A549 (cell line): ENCODE data around the gene TNFAIP3. TPM values are rescaled to one million over a fixed set of nuclear protein-coding genes. Genes with fewer than 3 reads are reported as not detected.

Experiments used
- ATAC-seq, 2 experiments: fragments of 200-7000 bp in 1 of 2; fragments of >200 bp in 1 of 2; cut with Nextera tagmentation in 1 of 2; cut with Tn5 transposase in 1 of 2; 3 replicates each; pipeline versions ENCODE4 v1.8.0 to v1.9.1; 2018 to 2020; ENCODE audit warnings: mild to moderate bottlenecking in 1 of 2, moderate library complexity in 1 of 2
- CTCF ChIA-PET: fragments of 300-600 bp; sonication (Branson Sonifier 250); formaldehyde crosslinking; extraction: SDS; loops from one replicate; lab custom pipeline; 2021; ENCODE audit warnings: antibody characterized with exemption, inconsistent platforms; lab: Yijun Ruan, JAX
- POLR2A ChIA-PET: fragments of 350-600 bp; formaldehyde crosslinking; extraction: SDS; loops from one replicate; lab custom pipeline; 2021; ENCODE audit warnings: antibody characterized with exemption, inconsistent platforms; lab: Yijun Ruan, JAX
- DNase-seq, 2 experiments: peaks; one replicate each; pipeline versions ENCODE4 v3.0.0 to v3.0.0-alpha.2; 2011 to 2016; ENCODE audit warnings: low read depth in 1 of 2, low spot score in 1 of 2
- FAIRE-seq: peaks from 2 replicates; lab custom pipeline; 2011; peaks lifted over from hg19 to GRCh38; lab: Jason Lieb, UNC
- H3K27ac ChIP-seq, 2 experiments: fragments of >200 bp; sonication (Bioruptor Twin); formaldehyde crosslinking; 3 replicates each; pipeline ENCODE4 v1.5.1; 2016 to 2017
- H3K4me1 ChIP-seq: fragments of >200 bp; sonication (Bioruptor Twin); formaldehyde crosslinking; 3 replicates; pipeline ENCODE4 v1.6.1; 2016
- H3K4me2 ChIP-seq: fragments of >200 bp; sonication (Bioruptor Twin); formaldehyde crosslinking; 3 replicates; pipeline ENCODE4 v1.6.1; 2016
- H3K4me3 ChIP-seq: fragments of >200 bp; sonication (Bioruptor Twin); formaldehyde crosslinking; 3 replicates; pipeline ENCODE4 v1.5.1; 2016
- H3K9me3 ChIP-seq: fragments of >200 bp; sonication (Bioruptor Twin); formaldehyde crosslinking; 3 replicates; pipeline ENCODE4 v1.6.1; 2016
- CBX8 ChIP-seq: fragments of 200-600 bp; sonication (generic); IDR thresholded peaks from 2 replicates; pipeline ENCODE4 v1.6.1; 2016
- CHD4 ChIP-seq: fragments of 200-600 bp; sonication (generic); IDR thresholded peaks from 2 replicates; pipeline ENCODE4 v1.6.1; 2016; ENCODE audit warnings: antibody characterized with exemption, mild to moderate bottlenecking, borderline replicate concordance
- EP300 ChIP-seq, 2 experiments: fragments of >200 bp; sonication (Bioruptor Twin); formaldehyde crosslinking; IDR thresholded peaks; 2 replicates in 1 of 2; 3 replicates in 1 of 2; pipeline ENCODE4 v1.6.1; 2016 to 2017
- FOXS1 ChIP-seq: fragments of 250-450 bp; sonication (Bioruptor Pico); IDR thresholded peaks from 2 replicates; pipeline ENCODE4 v1.5.0; 2020; ENCODE audit warnings: mild to moderate bottlenecking, moderate library complexity
- GATA3 ChIP-seq: IDR thresholded peaks from 2 replicates; pipeline ENCODE4 v1.6.1; 2012; ENCODE audit warnings: borderline replicate concordance
- HDAC2 ChIP-seq: fragments of 200-600 bp; sonication (generic); IDR thresholded peaks from 2 replicates; pipeline ENCODE4 v1.6.1; 2016
- HEYL ChIP-seq: fragments of 250-450 bp; sonication (Bioruptor Pico); IDR thresholded peaks from 2 replicates; pipeline ENCODE4 v1.8.0; 2021; ENCODE audit warnings: mild to moderate bottlenecking, moderate library complexity
- HOXA7 ChIP-seq: fragments of 250-450 bp; sonication (Bioruptor Pico); IDR thresholded peaks from 2 replicates; pipeline ENCODE4 v1.5.0; 2020; ENCODE audit warnings: mild to moderate bottlenecking, moderate library complexity
- HOXB13 ChIP-seq: fragments of 250-450 bp; sonication (Bioruptor Pico); IDR thresholded peaks from 2 replicates; pipeline ENCODE4 v1.5.0; 2020; ENCODE audit warnings: low read depth, mild to moderate bottlenecking, moderate library complexity
- JUN ChIP-seq, 2 experiments: fragments of >200 bp; sonication (Bioruptor Twin); formaldehyde crosslinking; IDR thresholded peaks; 2 replicates in 1 of 2; 3 replicates in 1 of 2; pipeline ENCODE4 v1.6.1; 2016 to 2017
- JUNB ChIP-seq: fragments of >200 bp; sonication (Bioruptor Twin); formaldehyde crosslinking; IDR thresholded peaks from 2 replicates; pipeline ENCODE4 v1.6.1; 2016
- KDM1A ChIP-seq: fragments of 200-600 bp; sonication (generic); IDR thresholded peaks from 2 replicates; pipeline ENCODE4 v1.6.1; 2016; ENCODE audit warnings: low read depth, mild to moderate bottlenecking
- KDM5A ChIP-seq: fragments of 200-600 bp; sonication (generic); IDR thresholded peaks from 2 replicates; pipeline ENCODE4 v1.6.1; 2016; ENCODE audit warnings: antibody characterized with exemption, mild to moderate bottlenecking
- MYC ChIP-seq: IDR thresholded peaks from 2 replicates; pipeline ENCODE4 v1.6.1; 2012; ENCODE audit warnings: mild to moderate bottlenecking, inconsistent platforms, low read length, improper control_type of control experiment, borderline replicate concordance
- NFE2L2 ChIP-seq: fragments of 150-350 bp; conservative IDR thresholded peaks from 2 replicates; pipeline ENCODE4 v1.6.1; 2014; ENCODE audit warnings: low read length
- NPAS2 ChIP-seq: fragments of 250-450 bp; sonication (Bioruptor Pico); IDR thresholded peaks from 2 replicates; pipeline ENCODE4 v1.8.0; 2022; ENCODE audit warnings: mild to moderate bottlenecking, moderate library complexity, borderline replicate concordance
- PHF8 ChIP-seq: fragments of 200-600 bp; sonication (generic); IDR thresholded peaks from 2 replicates; pipeline ENCODE4 v1.6.1; 2016; ENCODE audit warnings: low read depth, mild to moderate bottlenecking, antibody characterized with exemption, moderate library complexity, borderline replicate concordance
- RFX5 ChIP-seq: fragments of 450-650 bp; IDR thresholded peaks from 2 replicates; pipeline ENCODE4 v1.7.1; 2014; ENCODE audit warnings: antibody characterized with exemption, mild to moderate bottlenecking, moderate library complexity
- SMC3 ChIP-seq: fragments of >200 bp; sonication (Bioruptor Twin); formaldehyde crosslinking; IDR thresholded peaks from 3 replicates; pipeline ENCODE4 v1.6.1; 2018; ENCODE audit warnings: inconsistent platforms
- SREBF2 ChIP-seq: fragments of 450-650 bp; IDR thresholded peaks from 2 replicates; pipeline ENCODE4 v1.6.1; 2014; ENCODE audit warnings: mild to moderate bottlenecking, moderate library complexity
- TP53 ChIP-seq: fragments of 250-450 bp; sonication (Bioruptor Pico); IDR thresholded peaks from 2 replicates; pipeline ENCODE4 v1.5.0; 2021; ENCODE audit warnings: mild to moderate bottlenecking, moderate library complexity
- ZFP36 ChIP-seq: fragments of 450-650 bp; IDR thresholded peaks from 2 replicates; pipeline ENCODE4 v1.6.1; 2014; ENCODE audit warnings: borderline replicate concordance; ENCODE audit not compliant: partially characterized antibody
- ZNF302 ChIP-seq: fragments of 250-450 bp; sonication (Bioruptor Pico); IDR thresholded peaks from 2 replicates; pipeline ENCODE4 v1.9.0; 2021; ENCODE audit warnings: inconsistent platforms, mild to moderate bottlenecking, moderate library complexity
- WGBS: methylation state at CpG from one replicate; pipeline ENCODE4 v1.1.6; 2017; ENCODE audit errors: missing lambda C conversion rate; 5-methylcytosine and 5-hydroxymethylcytosine counted together
- polyA plus RNA-seq, 4 experiments: library from polyadenylated mRNA; depleted of rRNA in 3 of 4; stranded (reverse); fragments of >200 nt; fragmentation: RNase III in 1 of 4; extraction: RNeasy Plus Mini Kit Qiagen cat#74134 plus additional on column Dnase treatment in 1 of 4; gene quantifications; 2 replicates in 3 of 4; 3 replicates in 1 of 4; pipeline ENCODE4 v1.2.3, GENCODE V29; 2011 to 2017
- TF ChIP-seq, protein P1 (sequence below): IDR thresholded peaks from 2 replicates; pipeline ENCODE4 v1.6.1; 2012
- TF ChIP-seq, protein P2 (sequence below): fragments of 450-650 bp; IDR thresholded peaks from 2 replicates; pipeline ENCODE4 v1.6.1; 2014; ENCODE audit warnings: antibody characterized with exemption
- TF ChIP-seq, protein P3 (sequence below): fragments of 200-600 bp; sonication (generic); IDR thresholded peaks from 2 replicates; pipeline ENCODE4 v1.6.1; 2016; ENCODE audit warnings: antibody characterized with exemption, mild to moderate bottlenecking, moderate library complexity
- TF ChIP-seq, protein P4 (sequence below): fragments of 150-350 bp; IDR thresholded peaks from 2 replicates; pipeline ENCODE4 v1.6.1; 2014; ENCODE audit warnings: low read depth, mild to moderate bottlenecking, low read length
- TF ChIP-seq, protein P5 (sequence below): fragments of >200 bp; sonication (Bioruptor Twin); formaldehyde crosslinking; IDR thresholded peaks from 2 replicates; pipeline ENCODE4 v1.6.1; 2016

TNFAIP3 gene
- polyA plus RNA-seq, 2 of the 4 experiments (the other 2 are of a cell fraction): 2.7 to 8.5 TPM

DNA sequence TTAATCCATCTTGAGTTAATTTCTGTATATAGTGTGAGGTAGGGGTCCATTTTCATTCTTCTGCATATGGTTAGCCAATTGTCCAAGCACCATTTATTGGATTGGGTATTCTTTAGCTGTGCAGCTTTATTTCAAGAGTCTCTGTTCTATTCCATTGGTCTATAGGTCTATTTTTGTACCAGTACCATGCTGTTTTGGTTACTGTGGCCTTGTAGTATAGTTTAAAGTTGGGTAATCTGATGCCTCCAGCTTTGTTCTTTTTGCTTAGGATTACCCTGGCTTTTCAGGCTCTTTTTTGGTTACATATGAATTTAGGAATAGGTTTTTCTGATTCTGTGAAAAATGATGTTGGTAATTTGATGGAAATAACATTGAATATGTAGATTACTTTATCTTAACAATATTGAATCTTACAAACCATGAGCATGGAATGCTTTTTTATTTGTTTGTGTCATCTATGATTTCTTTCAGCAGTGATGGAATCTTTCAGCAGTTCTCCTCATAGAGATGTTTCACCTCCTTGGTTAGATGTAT is 47.0 kb downstream of the TNFAIP3 start (continued):
- TF ChIP-seq SREBF2 (no peak), EP300 (IDR thresholded peaks at IDR 0.05) (no peak), HDAC2 (no peak), JUN (IDR thresholded peaks at IDR 0.05) (no peak), JUNB (no peak), GATA3 (no peak), ZNF302 (CRISPR knock-in tag) (no peak)

DNA sequence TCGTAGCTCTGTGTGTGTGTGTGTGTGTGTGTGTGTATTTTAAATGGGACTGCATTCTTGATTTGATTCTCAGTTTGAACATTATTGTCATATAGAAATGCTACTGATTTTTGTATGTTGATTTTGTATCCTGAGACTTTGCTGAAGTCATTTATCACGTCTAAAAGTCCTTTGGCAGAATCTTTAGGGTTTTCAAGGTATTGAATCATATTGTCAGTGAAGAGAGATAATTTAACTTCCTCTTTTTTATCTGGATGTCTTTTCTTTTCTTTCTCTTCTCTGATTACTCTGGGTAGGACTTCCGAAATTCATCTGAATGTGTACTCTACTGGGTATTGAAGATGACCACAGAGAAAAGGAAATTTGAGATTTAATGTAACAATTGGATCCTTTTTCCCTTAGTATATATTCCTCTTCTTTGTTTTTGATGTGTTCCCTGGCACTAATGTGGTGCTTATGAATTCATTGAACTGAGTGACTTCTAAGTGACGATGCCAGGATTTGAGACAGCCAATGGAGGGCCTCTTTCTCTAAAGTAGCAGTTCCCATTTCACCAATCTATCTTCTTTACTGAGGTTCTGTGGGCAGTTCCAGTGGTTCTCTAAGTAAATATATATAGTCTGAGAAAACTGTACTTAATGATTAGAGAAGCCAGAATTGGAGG is 47.6 kb downstream of the TNFAIP3 start:
- DNase-seq (no peak), ATAC-seq (no peak)
- Histone ChIP-seq H3K4me3 (no peak overlapping the region), H3K9me3 (peaks cover 8% of the 10 kb centered on the region; the same call in 1 of the 3 replicates), H3K27ac (no peak overlapping the region)
- WGBS: 30% methylated on average over 4 of the region's 4 CpGs
- CTCF ChIA-PET: no interaction called here
- TF ChIP-seq PHF8: no peak
- TF ChIP-seq ZNF302 (CRISPR knock-in tag): no peak
- TF ChIP-seq KDM5A: no peak
- TF ChIP-seq TP53 (CRISPR knock-in tag): no peak
- no peak for TF ChIP-seq RFX5
- TF ChIP-seq NFE2L2: no peak
- TF ChIP-seq NPAS2 (CRISPR knock-in tag): no peak
- TF ChIP-seq, protein P1, sequence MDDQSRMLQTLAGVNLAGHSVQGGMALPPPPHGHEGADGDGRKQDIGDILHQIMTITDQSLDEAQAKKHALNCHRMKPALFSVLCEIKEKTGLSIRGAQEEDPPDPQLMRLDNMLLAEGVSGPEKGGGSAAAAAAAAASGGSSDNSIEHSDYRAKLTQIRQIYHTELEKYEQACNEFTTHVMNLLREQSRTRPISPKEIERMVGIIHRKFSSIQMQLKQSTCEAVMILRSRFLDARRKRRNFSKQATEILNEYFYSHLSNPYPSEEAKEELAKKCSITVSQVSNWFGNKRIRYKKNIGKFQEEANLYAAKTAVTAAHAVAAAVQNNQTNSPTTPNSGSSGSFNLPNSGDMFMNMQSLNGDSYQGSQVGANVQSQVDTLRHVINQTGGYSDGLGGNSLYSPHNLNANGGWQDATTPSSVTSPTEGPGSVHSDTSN: no peak
- TF ChIP-seq, protein P2, sequence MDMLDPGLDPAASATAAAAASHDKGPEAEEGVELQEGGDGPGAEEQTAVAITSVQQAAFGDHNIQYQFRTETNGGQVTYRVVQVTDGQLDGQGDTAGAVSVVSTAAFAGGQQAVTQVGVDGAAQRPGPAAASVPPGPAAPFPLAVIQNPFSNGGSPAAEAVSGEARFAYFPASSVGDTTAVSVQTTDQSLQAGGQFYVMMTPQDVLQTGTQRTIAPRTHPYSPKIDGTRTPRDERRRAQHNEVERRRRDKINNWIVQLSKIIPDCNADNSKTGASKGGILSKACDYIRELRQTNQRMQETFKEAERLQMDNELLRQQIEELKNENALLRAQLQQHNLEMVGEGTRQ: no peak
- TF ChIP-seq SMC3: no peak
- TF ChIP-seq, protein P3, sequence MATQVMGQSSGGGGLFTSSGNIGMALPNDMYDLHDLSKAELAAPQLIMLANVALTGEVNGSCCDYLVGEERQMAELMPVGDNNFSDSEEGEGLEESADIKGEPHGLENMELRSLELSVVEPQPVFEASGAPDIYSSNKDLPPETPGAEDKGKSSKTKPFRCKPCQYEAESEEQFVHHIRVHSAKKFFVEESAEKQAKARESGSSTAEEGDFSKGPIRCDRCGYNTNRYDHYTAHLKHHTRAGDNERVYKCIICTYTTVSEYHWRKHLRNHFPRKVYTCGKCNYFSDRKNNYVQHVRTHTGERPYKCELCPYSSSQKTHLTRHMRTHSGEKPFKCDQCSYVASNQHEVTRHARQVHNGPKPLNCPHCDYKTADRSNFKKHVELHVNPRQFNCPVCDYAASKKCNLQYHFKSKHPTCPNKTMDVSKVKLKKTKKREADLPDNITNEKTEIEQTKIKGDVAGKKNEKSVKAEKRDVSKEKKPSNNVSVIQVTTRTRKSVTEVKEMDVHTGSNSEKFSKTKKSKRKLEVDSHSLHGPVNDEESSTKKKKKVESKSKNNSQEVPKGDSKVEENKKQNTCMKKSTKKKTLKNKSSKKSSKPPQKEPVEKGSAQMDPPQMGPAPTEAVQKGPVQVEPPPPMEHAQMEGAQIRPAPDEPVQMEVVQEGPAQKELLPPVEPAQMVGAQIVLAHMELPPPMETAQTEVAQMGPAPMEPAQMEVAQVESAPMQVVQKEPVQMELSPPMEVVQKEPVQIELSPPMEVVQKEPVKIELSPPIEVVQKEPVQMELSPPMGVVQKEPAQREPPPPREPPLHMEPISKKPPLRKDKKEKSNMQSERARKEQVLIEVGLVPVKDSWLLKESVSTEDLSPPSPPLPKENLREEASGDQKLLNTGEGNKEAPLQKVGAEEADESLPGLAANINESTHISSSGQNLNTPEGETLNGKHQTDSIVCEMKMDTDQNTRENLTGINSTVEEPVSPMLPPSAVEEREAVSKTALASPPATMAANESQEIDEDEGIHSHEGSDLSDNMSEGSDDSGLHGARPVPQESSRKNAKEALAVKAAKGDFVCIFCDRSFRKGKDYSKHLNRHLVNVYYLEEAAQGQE: no peak
- no peak for TF ChIP-seq KDM1A
- no peak for TF ChIP-seq MYC
- TF ChIP-seq GATA3: no peak
- no peak for TF ChIP-seq HOXB13 (CRISPR knock-in tag)
- TF ChIP-seq, all 56 proteins: peak for 0
- FAIRE-seq: no peak
- Histone ChIP-seq H3K4me1 (no peaks in the 10 kb centered on the region), H3K4me2 (no peak overlapping the region)
- POLR2A ChIA-PET: no interaction called here

DNA sequence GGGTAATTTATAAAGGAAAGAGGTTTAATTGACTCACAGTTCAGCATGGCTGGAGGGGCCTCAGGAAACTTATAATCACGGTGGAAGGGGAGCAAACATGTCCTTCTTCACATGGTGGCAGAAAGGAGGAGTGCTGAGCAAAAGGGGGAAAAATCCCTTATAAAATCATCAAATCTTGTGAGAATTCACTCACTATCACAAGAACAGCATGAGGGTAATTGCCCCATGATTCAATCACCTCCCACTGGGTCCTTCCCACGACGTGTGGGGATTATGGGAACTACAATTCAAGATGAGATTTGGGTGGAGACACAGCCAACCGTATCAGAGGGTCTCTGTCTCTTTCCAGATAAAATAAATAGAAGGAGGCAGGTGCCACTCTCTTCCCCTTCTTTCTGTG is 48.7 kb downstream of the TNFAIP3 start:
- ChIA-PET POLR2A (no interaction called here), CTCF (no interaction called here)
- no peak for FAIRE-seq
- H3K4me1 ChIP-seq: no peaks in the 10 kb centered on the region
- 25% methylated on average over 4 of the region's 4 CpGs for WGBS
- no peak overlapping the region for H3K4me3 ChIP-seq
- H3K27ac ChIP-seq: no peak overlapping the region
- DNase-seq: no peak
- no peak for ATAC-seq
- H3K4me2 ChIP-seq: no peak overlapping the region
- peaks cover 8% of the 10 kb centered on the region; the same call in 1 of the 3 replicates for H3K9me3 ChIP-seq
- TF ChIP-seq HOXA7 (CRISPR knock-in tag) (no peak), CBX8 (no peak), HOXB13 (CRISPR knock-in tag) (no peak), RFX5 (no peak), FOXS1 (no peak), ZFP36 (no peak), CHD4 (no peak), HEYL (no peak), NPAS2 (CRISPR knock-in tag) (no peak)
- TF ChIP-seq, protein P4, sequence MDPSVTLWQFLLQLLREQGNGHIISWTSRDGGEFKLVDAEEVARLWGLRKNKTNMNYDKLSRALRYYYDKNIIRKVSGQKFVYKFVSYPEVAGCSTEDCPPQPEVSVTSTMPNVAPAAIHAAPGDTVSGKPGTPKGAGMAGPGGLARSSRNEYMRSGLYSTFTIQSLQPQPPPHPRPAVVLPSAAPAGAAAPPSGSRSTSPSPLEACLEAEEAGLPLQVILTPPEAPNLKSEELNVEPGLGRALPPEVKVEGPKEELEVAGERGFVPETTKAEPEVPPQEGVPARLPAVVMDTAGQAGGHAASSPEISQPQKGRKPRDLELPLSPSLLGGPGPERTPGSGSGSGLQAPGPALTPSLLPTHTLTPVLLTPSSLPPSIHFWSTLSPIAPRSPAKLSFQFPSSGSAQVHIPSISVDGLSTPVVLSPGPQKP: no peak
- TF ChIP-seq, protein P5, sequence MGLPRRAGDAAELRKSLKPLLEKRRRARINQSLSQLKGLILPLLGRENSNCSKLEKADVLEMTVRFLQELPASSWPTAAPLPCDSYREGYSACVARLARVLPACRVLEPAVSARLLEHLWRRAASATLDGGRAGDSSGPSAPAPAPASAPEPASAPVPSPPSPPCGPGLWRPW: no peak
